Stimulated activated CD4-positive, alpha-beta T cell treated with anti-CD3 and anti-CD28 coated beads, Interleukin-2, amount 100 ng/mL, for 4 hours (primary cell): ENCODE data around the gene CCL26.
"Not testable (repeated sequence)": the region's sequence is repeated elsewhere in the genome, so short reads cannot be mapped to it uniquely, and the experiment has no call there.

Source experiments
- DNase-seq: peaks from one replicate; pipeline ENCODE4 v3.0.0-alpha.2; 2020; ENCODE audit warnings: low read depth

CCL26 gene

GRCh38 chr7:75738975-75739795, 32.8 kb downstream of the CCL26 start:
- peak; percentile 99 for DNase-seq

GRCh38 chr7:75738604-75738974, 33.4 kb downstream of the CCL26 start, which contains the start of gene HIP1:
Gene HIP1, minus strand, starts transcription at chr7:75738941. Its CDS starts 21 bp downstream, at chr7:75738920.
- no peak for DNase-seq

GRCh38 chr7:75737856-75738603, 34.0 kb downstream of the CCL26 start:
- no peak for DNase-seq

GRCh38 chr7:75735581-75736350, 36.2 kb downstream of the CCL26 start:
- no peak for DNase-seq

- DNase-seq: no peak
These were observed 37.2 kb downstream of the CCL26 start for GRCh38 chr7:75734586-75735458.

DNA sequence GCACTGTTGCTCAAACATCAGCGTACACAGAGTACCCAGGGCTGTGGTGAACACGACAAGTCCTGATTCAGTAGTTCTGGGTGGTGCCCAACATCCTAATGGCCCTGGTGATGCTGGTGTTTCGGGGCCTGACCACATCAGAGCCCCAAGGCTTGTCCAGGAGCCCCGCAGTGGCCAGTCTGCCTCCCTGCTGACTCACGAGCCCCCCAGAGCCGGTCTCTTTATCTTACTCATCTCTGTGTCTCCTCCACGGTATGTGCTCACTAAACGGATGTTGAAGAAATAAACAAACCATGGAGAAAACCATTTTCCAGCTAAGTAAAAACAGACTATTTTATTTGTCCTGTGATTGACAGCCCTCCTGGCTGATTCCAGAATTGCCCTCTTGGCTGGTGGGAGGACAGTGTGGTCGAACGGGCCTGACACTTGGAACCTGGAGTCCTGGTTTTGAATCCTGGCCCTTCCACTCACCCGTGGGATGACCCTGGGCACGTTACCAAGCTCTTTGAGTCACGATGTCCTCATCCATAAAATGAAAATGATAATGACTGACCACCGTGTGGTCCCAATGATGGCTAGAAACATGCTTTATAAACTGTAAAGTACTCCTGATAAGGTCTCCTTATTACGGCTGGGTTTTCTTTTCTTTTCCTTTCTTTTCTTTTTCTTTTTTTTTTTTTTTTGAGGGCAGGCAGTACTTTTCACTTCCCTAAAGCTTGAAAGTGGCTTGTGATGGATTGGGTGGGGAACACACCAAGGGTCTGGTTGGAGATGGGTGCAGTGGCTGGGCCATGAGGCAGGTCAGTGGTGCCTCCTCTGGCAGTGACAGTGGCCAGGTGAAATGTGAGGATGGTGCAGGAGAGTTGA, 39.0 kb downstream of the CCL26 start:
- DNase-seq: no peak

- no peak for DNase-seq
These were observed 39.9 kb downstream of the CCL26 start for GRCh38 chr7:75732016-75732521.

- no peak for DNase-seq
These were observed 42.1 kb downstream of the CCL26 start for GRCh38 chr7:75729851-75730274.

DNA sequence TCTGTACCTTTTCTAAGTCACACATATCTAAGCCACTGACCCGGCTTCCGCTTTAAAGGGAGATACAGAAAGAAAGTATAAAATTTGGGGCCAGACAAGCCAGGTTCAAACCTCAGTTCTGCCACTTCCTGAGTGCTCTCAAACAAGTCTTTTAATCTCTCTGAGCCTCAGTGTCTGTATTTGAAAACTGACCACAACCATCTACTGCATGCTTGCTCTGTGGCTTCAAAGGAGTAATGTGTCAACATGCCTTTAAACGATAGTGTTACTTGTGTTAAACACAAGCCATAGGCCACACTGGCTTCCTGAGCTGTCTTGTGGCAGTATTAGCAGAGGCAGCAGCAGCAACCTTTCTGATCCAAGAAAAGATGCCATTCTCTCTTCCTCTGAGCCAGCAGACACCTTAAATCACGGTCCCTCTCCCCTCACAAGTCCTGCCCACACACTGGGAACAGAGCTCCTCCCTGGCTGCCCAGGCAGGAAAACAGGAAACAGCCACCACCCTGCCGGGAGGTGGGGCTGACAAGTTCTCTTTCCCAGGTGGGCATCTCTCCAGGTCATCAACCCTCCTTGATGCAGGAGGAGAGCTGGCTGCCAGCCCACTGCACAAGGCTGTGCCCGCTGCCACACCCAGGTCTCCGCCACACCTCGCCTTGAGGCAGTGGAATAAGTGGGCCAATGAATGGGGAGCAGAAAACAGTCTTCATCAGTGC, 44.0 kb downstream of the CCL26 start:
- no peak for DNase-seq

GRCh38 chr7:75727351-75727750, 44.7 kb downstream of the CCL26 start:
- DNase-seq: not testable (repeated sequence)

DNA sequence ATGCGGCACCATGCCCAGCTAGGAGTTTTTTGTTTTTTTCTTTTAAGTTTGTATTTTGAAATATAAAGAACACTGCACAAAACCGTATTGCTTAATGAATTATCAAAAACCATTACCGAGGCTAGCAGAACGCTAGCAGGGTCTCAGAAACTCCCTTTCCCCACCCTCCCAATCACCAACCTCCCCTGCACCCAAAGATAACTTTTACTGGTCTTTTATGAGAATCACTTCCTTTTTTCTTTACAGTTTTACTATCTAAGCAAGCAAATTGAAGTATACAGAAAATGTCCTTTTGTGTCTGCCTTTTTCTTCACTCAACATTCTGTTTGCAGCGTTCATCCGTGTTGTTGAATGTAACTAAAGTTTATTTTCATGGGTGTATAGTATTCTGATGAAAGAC, 46.7 kb downstream of the CCL26 start:
- no peak for DNase-seq

DNA sequence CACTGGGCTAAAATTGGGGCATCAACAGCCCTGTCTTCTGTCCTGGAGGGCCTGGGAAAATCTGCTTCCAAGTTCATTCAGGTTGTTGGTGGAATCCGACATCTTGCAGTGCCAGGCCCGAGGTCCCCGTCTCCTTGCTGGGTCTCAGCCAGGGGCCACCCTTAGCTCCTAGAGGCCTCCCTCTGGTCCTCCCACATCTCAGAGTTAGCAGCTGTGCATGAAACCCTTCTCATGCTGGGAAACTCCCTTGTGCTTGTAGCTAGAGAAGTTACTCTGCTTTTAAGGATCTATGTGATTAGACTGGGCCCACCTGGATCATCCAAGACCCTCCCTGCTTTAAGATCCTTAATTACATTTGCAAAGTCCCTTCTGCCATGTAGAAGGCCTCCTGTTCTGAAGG, 48.6 kb downstream of the CCL26 start:
- DNase-seq: no peak

- no peak for DNase-seq
These were observed 49.6 kb downstream of the CCL26 start for GRCh38 chr7:75722373-75722772.

DNA sequence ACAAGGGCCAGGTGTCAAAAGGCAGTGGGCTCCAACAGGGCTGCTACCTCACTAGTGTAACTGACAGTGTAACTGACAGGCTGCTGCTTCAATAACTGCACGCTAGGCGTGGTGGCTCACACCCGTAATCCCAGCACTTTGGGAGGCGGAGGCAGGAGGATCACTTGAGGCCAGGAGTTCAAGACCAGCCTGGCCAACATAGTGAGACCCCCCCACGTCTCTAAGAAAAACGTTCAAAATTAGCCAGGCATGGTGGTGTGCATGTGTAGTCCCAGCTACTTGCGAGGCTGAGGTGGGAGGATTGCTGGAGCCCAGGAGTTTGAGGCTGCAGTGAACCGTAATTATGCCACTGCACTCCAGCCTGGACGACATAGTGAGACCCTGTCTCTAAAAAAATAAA, 50.1 kb downstream of the CCL26 start:
- not testable (repeated sequence) for DNase-seq

- DNase-seq: no peak
These were observed 50.6 kb downstream of the CCL26 start for GRCh38 chr7:75721426-75721825.

DNA sequence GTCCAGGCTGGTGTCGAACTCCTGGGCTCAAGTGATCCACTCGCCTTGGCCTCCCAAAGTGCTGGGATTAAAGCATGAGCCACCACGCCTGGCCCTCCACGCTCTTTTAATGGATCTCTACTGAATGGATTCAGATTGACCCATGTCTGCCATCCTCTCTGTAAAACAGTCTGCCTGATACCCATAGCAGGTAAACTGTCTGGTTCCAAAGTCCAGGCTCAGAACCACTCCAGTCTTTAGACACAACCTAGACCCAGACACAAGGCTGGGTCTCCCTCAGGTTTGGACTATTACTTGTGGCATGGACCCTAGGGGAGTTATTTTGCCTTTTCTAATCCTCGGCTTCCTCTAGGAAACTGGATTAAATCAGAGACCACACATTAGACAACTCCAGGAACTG, 52.4 kb downstream of the CCL26 start:
- no peak for DNase-seq
